Astrocyte (in vitro differentiated cells and primary cell): ENCODE results near the gene RAB5B. TPM values are rescaled to one million over a fixed set of nuclear protein-coding genes. Genes with fewer than 3 reads are reported as not detected.

Source experiments
- DNase-seq: peaks from one replicate; pipeline ENCODE4 v3.0.0-alpha.2; 2010; ENCODE audit warnings: low read depth
- FAIRE-seq: peaks from 2 replicates; lab custom pipeline; 2011; peaks lifted over from hg19 to GRCh38; lab: Jason Lieb, UNC
- H2AFZ ChIP-seq: 2 replicates; pipeline ENCODE4 v1.6.0; 2012; ENCODE audit warnings: low read depth, low read length, inconsistent platforms
- H3K27ac ChIP-seq: 2 replicates; pipeline ENCODE4 v1.5.1; 2011; ENCODE audit warnings: low read depth, low read length, inconsistent platforms
- H3K27me3 ChIP-seq: 2 replicates; pipeline ENCODE4 v1.6.0; 2011; ENCODE audit warnings: low read length, inconsistent platforms; ENCODE audit not compliant: insufficient read depth
- H3K36me3 ChIP-seq: 2 replicates; pipeline ENCODE4 v1.5.1; 2011; ENCODE audit warnings: low read length, inconsistent platforms; ENCODE audit not compliant: insufficient read depth
- H3K4me1 ChIP-seq: 2 replicates; pipeline ENCODE4 v1.5.1; 2011; ENCODE audit warnings: low read length, inconsistent platforms; ENCODE audit not compliant: insufficient read depth
- H3K4me2 ChIP-seq: 2 replicates; pipeline ENCODE4 v1.6.0; 2012; ENCODE audit warnings: low read length, inconsistent platforms
- H3K4me3 ChIP-seq: 2 replicates; pipeline ENCODE4 v1.5.1; 2011; ENCODE audit warnings: low read depth, mild to moderate bottlenecking, low read length, inconsistent platforms; ENCODE audit not compliant: insufficient read depth
- H3K79me2 ChIP-seq: 2 replicates; pipeline ENCODE4 v1.6.0; 2012; ENCODE audit warnings: mild to moderate bottlenecking, low read length, inconsistent platforms; ENCODE audit not compliant: insufficient read depth
- H3K9ac ChIP-seq: 2 replicates; pipeline ENCODE4 v1.6.0; 2012; ENCODE audit warnings: mild to moderate bottlenecking, low read length, inconsistent platforms
- H3K9me3 ChIP-seq: 2 replicates; pipeline ENCODE4 v1.5.1; 2012; ENCODE audit warnings: low read depth, mild to moderate bottlenecking, low read length, inconsistent platforms; ENCODE audit not compliant: insufficient read depth
- H4K20me1 ChIP-seq: 2 replicates; pipeline ENCODE4 v1.6.0; 2012; ENCODE audit warnings: low read length, inconsistent platforms; ENCODE audit not compliant: insufficient read depth
- H3K27ac Mint-ChIP-seq: one replicate; pipeline ENCODE4 v1.8.0; 2021; ENCODE audit warnings: mild to moderate bottlenecking, mixed read lengths; ENCODE audit not compliant: unreplicated experiment
- H3K27me3 Mint-ChIP-seq: one replicate; pipeline ENCODE4 v1.8.0; 2021; ENCODE audit warnings: low read depth, mixed read lengths; ENCODE audit not compliant: unreplicated experiment
- H3K36me3 Mint-ChIP-seq: one replicate; pipeline ENCODE4 v1.8.0; 2021; ENCODE audit warnings: low read depth, mixed read lengths; ENCODE audit not compliant: unreplicated experiment
- H3K4me1 Mint-ChIP-seq: one replicate; pipeline ENCODE4 v1.8.0; 2021; ENCODE audit warnings: low read depth, mixed read lengths; ENCODE audit not compliant: unreplicated experiment
- H3K4me3 Mint-ChIP-seq: one replicate; pipeline ENCODE4 v1.8.0; 2021; ENCODE audit warnings: mild to moderate bottlenecking, moderate library complexity, mixed read lengths; ENCODE audit not compliant: unreplicated experiment
- H3K9me3 Mint-ChIP-seq: one replicate; pipeline ENCODE4 v1.8.0; 2021; ENCODE audit warnings: mild to moderate bottlenecking, mixed read lengths; ENCODE audit not compliant: unreplicated experiment
- CTCF ChIP-seq: IDR thresholded peaks from 2 replicates; pipeline ENCODE4 v1.5.1; 2011; ENCODE audit warnings: low read depth, mild to moderate bottlenecking, inconsistent platforms, low read length, moderate library complexity; ENCODE audit not compliant: insufficient read depth
- EZH2 ChIP-seq: IDR thresholded peaks from 2 replicates; pipeline ENCODE4 v1.6.1; 2012; ENCODE audit warnings: mild to moderate bottlenecking, low read length, inconsistent platforms; ENCODE audit not compliant: insufficient read depth
- total RNA-seq: library from RNA; stranded (reverse); gene quantifications from 2 replicates; pipeline ENCODE4 v1.2.1, GENCODE V29; 2021

Gene RAB5B
- total RNA-seq, 1 donor from 2014 or later: 127 TPM

GRCh38 chr12:55933169-55933798 is 40.6 kb upstream of the RAB5B start:
- Histone ChIP-seq H3K9ac (peak overlapping the region; percentile 83), H3K9me3 (no peaks in the 10 kb centered on the region), H3K4me2 (peak overlapping the region; percentile 92), H3K27me3 (no peaks in the 10 kb centered on the region), H4K20me1 (no peaks in the 10 kb centered on the region), H3K4me3 (peak overlapping the region; percentile 76), H3K79me2 (peaks cover 8% of the 10 kb centered on the region), H3K4me1 (peaks cover 37% of the 10 kb centered on the region), H3K36me3 (no peaks in the 10 kb centered on the region), H2AFZ (no peak overlapping the region), H3K27ac (peak overlapping the region; percentile 24)
- Mint-ChIP-seq H3K36me3 (peaks cover 15% of the 10 kb centered on the region), H3K27ac (peak overlapping the region; percentile 92), H3K4me1 (peaks cover 58% of the 10 kb centered on the region), H3K9me3 (no peaks in the 10 kb centered on the region), H3K27me3 (no peaks in the 10 kb centered on the region), H3K4me3 (peak overlapping the region; percentile 94)
- no peak for FAIRE-seq
- no peak for DNase-seq
- TF ChIP-seq CTCF: no peak
- TF ChIP-seq EZH2: no peak

GRCh38 chr12:55933799-55934742 is 39.8 kb upstream of the RAB5B start:
- Histone ChIP-seq H3K27ac (no peak overlapping the region), H3K4me3 (no peak overlapping the region), H3K36me3 (no peaks in the 10 kb centered on the region), H3K9me3 (no peaks in the 10 kb centered on the region), H3K4me1 (peaks cover 39% of the 10 kb centered on the region), H2AFZ (no peak overlapping the region), H3K27me3 (no peaks in the 10 kb centered on the region), H4K20me1 (no peaks in the 10 kb centered on the region), H3K9ac (no peak overlapping the region), H3K79me2 (peaks cover 6% of the 10 kb centered on the region), H3K4me2 (peak overlapping the region; percentile 92)
- FAIRE-seq (no peak), DNase-seq (no peak)
- no peak for TF ChIP-seq CTCF
- Mint-ChIP-seq H3K4me1 (peaks cover 59% of the 10 kb centered on the region), H3K9me3 (no peaks in the 10 kb centered on the region), H3K27me3 (no peaks in the 10 kb centered on the region), H3K4me3 (peak overlapping the region; percentile 94), H3K27ac (no peak overlapping the region), H3K36me3 (peaks cover 20% of the 10 kb centered on the region)
